H1 (cell line): Measurements from ENCODE around the gene FAM186B. TPM values are rescaled to one million over a fixed set of nuclear protein-coding genes. Genes with fewer than 3 reads are reported as not detected.
A peak's percentile ranks its signal among the peaks of the same experiment; 100 is the strongest.

ENCODE experiments used
- CTCF ChIA-PET: fragments of 300-600 bp; sonication (Branson Sonifier 250); formaldehyde crosslinking; loops from one replicate; lab custom pipeline; 2021; ENCODE audit not compliant: partially characterized antibody; lab: Charles Lee
- POLR2A ChIA-PET: fragments of 300-600 bp; sonication (Branson Sonifier 250); formaldehyde crosslinking; loops from one replicate; lab custom pipeline; 2021; ENCODE audit warnings: inconsistent platforms; ENCODE audit not compliant: partially characterized antibody; lab: Charles Lee
- DNase-seq, 2 experiments: peaks; one replicate each; pipeline versions ENCODE4 v3.0.0 to v3.0.0-alpha.2; 2010 to 2022; ENCODE audit warnings: low spot score in 2 of 2, low read depth in 1 of 2, mixed read lengths in 1 of 2
- FAIRE-seq: peaks from 2 replicates; lab custom pipeline; 2011; peaks lifted over from hg19 to GRCh38; lab: Jason Lieb, UNC
- H2AFZ ChIP-seq: 2 replicates; pipeline ENCODE4 v1.8.1; 2012; ENCODE audit warnings: low read length, inconsistent platforms
- H2AK5ac ChIP-seq: 2 replicates; pipeline ENCODE4 v1.6.1; 2013; ENCODE audit warnings: low read depth, low read length
- H2BK120ac ChIP-seq: replicated peaks from 2 replicates; pipeline ENCODE3; 2013; ENCODE audit warnings: low read depth, low read length, inconsistent platforms
- H2BK12ac ChIP-seq: 2 replicates; pipeline ENCODE4 v1.6.1; 2013; ENCODE audit warnings: low read depth, low read length
- H2BK15ac ChIP-seq: 2 replicates; pipeline ENCODE4 v1.6.1; 2013; ENCODE audit warnings: low read length
- H2BK20ac ChIP-seq: 2 replicates; pipeline ENCODE4 v1.6.1; 2013; ENCODE audit warnings: low read length
- H2BK5ac ChIP-seq: 2 replicates; pipeline ENCODE4 v1.6.1; 2013; ENCODE audit warnings: low read depth, low read length
- H3K14ac ChIP-seq: 2 replicates; pipeline ENCODE4 v1.6.1; 2013; ENCODE audit warnings: inconsistent platforms; ENCODE audit not compliant: insufficient read length
- H3K18ac ChIP-seq: 2 replicates; pipeline ENCODE4 v1.6.1; 2013; ENCODE audit warnings: low read length; ENCODE audit errors: extremely low read depth
- H3K23ac ChIP-seq: 2 replicates; pipeline ENCODE4 v1.6.1; 2013; ENCODE audit warnings: inconsistent platforms; ENCODE audit not compliant: insufficient read length
- H3K23me2 ChIP-seq: 2 replicates; pipeline ENCODE4 v1.6.1; 2013; ENCODE audit warnings: low read depth, low read length
- H3K27ac ChIP-seq: 2 replicates; pipeline ENCODE4 v1.6.1; 2011; ENCODE audit warnings: low read depth, low read length, inconsistent platforms
- H3K27me3 ChIP-seq, 4 experiments: replicated peaks in 1 of 4; 1 replicate in 1 of 4; 2 replicates in 3 of 4; pipeline versions ENCODE4 v1.6.1 to v1.8.1; 2011 to 2013; ENCODE audit warnings: low read length in 3 of 4, mild to moderate bottlenecking in 3 of 4, inconsistent platforms in 2 of 4, mixed read lengths in 2 of 4, moderate library complexity in 1 of 4; ENCODE audit not compliant: control insufficient read depth in 3 of 4, insufficient read depth in 3 of 4; ENCODE audit errors: extremely low read depth in 1 of 4
- H3K36me3 ChIP-seq, 4 experiments: 2 replicates each; pipeline versions ENCODE4 v1.6.1 to v1.8.1; 2011 to 2013; ENCODE audit warnings: mild to moderate bottlenecking in 4 of 4, low read length in 3 of 4, moderate library complexity in 2 of 4, control low read depth in 1 of 4, inconsistent platforms in 1 of 4; ENCODE audit not compliant: insufficient read depth in 4 of 4, control insufficient read depth in 2 of 4
- H3K4ac ChIP-seq: replicated peaks from 2 replicates; pipeline ENCODE3; 2013; ENCODE audit warnings: low read length, low read depth, mixed read lengths, inconsistent platforms; ENCODE audit not compliant: insufficient read length
- H3K4me1 ChIP-seq, 4 experiments: replicated peaks in 1 of 4; 1 replicate in 1 of 4; 2 replicates in 3 of 4; pipeline versions ENCODE4 v1.6.1 to v1.8.1; 2011 to 2013; ENCODE audit warnings: low read length in 3 of 4, inconsistent platforms in 2 of 4, mixed read lengths in 1 of 4; ENCODE audit not compliant: insufficient read depth in 4 of 4, control insufficient read depth in 3 of 4
- H3K4me2 ChIP-seq, 2 experiments: 2 replicates each; pipeline versions ENCODE4 v1.6.1 to v1.8.1; 2011 to 2013; ENCODE audit warnings: low read depth in 2 of 2, low read length in 2 of 2, control low read depth in 1 of 2, inconsistent platforms in 1 of 2, mild to moderate bottlenecking in 1 of 2; ENCODE audit not compliant: insufficient read depth in 1 of 2
- H3K4me3 ChIP-seq, 4 experiments: fragments of 200-600, 300-600 bp in 1 of 4; sonication (generic), shearing (Covaris generic), sonication (Bioruptor Twin) in 1 of 4; 2 replicates each; pipeline versions ENCODE4 v1.5.1 to v1.8.1; 2011 to 2016; ENCODE audit warnings: low read length in 4 of 4, low read depth in 3 of 4, control low read depth in 2 of 4, inconsistent platforms in 2 of 4, mild to moderate bottlenecking in 2 of 4, mixed read lengths in 1 of 4, moderate library complexity in 1 of 4; ENCODE audit not compliant: insufficient read depth in 2 of 4; ENCODE audit errors: extremely low read depth in 1 of 4
- H3K56ac ChIP-seq: replicated peaks from 2 replicates; pipeline ENCODE3; 2013; ENCODE audit warnings: low read depth, mild to moderate bottlenecking, mixed read lengths, low read length, inconsistent platforms; ENCODE audit not compliant: insufficient read length
- H3K79me1 ChIP-seq: 2 replicates; pipeline ENCODE4 v1.6.1; 2013; ENCODE audit warnings: low read depth, low read length, control low read depth
- H3K79me2 ChIP-seq, 2 experiments: 2 replicates each; pipeline versions ENCODE4 v1.6.1 to v1.8.1; 2012 to 2013; ENCODE audit warnings: low read length in 2 of 2, mild to moderate bottlenecking in 2 of 2, inconsistent platforms in 1 of 2; ENCODE audit not compliant: insufficient read depth in 2 of 2, control insufficient read depth in 1 of 2
- H3K9ac ChIP-seq, 4 experiments: replicated peaks in 1 of 4; 1 replicate in 1 of 4; 2 replicates in 3 of 4; pipeline versions ENCODE4 v1.6.1 to v1.8.1; 2011 to 2013; ENCODE audit warnings: low read depth in 3 of 4, low read length in 3 of 4, control low read depth in 2 of 4, mild to moderate bottlenecking in 2 of 4, moderate library complexity in 2 of 4, inconsistent platforms in 1 of 4; ENCODE audit errors: extremely low read depth in 1 of 4
- H3K9me3 ChIP-seq, 2 experiments: 2 replicates each; pipeline versions ENCODE4 v1.6.1 to v1.8.1; 2012 to 2013; ENCODE audit warnings: mild to moderate bottlenecking in 2 of 2, moderate library complexity in 2 of 2, control low read depth in 1 of 2, inconsistent platforms in 1 of 2, low read depth in 1 of 2, low read length in 1 of 2, mixed read lengths in 1 of 2; ENCODE audit not compliant: insufficient read depth in 2 of 2
- H4K20me1 ChIP-seq, 2 experiments: replicated peaks in 1 of 2; 2 replicates each; pipeline versions ENCODE3 to v1.8.1; 2011 to 2013; ENCODE audit warnings: inconsistent platforms in 2 of 2, low read length in 2 of 2, mild to moderate bottlenecking in 1 of 2; ENCODE audit not compliant: insufficient read depth in 2 of 2, control insufficient read depth in 1 of 2
- H4K5ac ChIP-seq: 2 replicates; pipeline ENCODE4 v1.6.1; 2013; ENCODE audit warnings: low read length, low read depth, mixed read lengths, inconsistent platforms; ENCODE audit not compliant: insufficient read length
- H4K8ac ChIP-seq: 2 replicates; pipeline ENCODE4 v1.8.0; 2013; ENCODE audit warnings: mild to moderate bottlenecking, moderate library complexity, low read length, inconsistent platforms; ENCODE audit not compliant: insufficient read depth; ENCODE audit errors: extremely low read depth
- H4K91ac ChIP-seq: replicated peaks from 2 replicates; pipeline ENCODE3; 2013; ENCODE audit warnings: low read length, mixed read lengths, inconsistent platforms; ENCODE audit not compliant: insufficient read length
- ATF3 ChIP-seq: IDR thresholded peaks from 2 replicates; pipeline ENCODE4 v1.6.1; 2011; ENCODE audit warnings: low read depth, mild to moderate bottlenecking, low read length; ENCODE audit not compliant: insufficient read depth
- BRCA1 ChIP-seq: IDR thresholded peaks from 2 replicates; pipeline ENCODE4 v1.6.1; 2012; ENCODE audit warnings: low read depth, low read length, improper control_type of control experiment
- CBX5 ChIP-seq: fragments of 300-800, 300-1000 bp; sonication (generic); IDR thresholded peaks from 2 replicates; pipeline ENCODE4 v1.7.1; 2016; ENCODE audit warnings: antibody characterized with exemption, low read length, low read depth
- CTBP2 ChIP-seq: IDR thresholded peaks from 2 replicates; pipeline ENCODE4 v1.7.0; 2011; ENCODE audit warnings: borderline replicate concordance, mild to moderate bottlenecking, moderate library complexity, mixed read lengths, low read length; ENCODE audit not compliant: insufficient read depth, insufficient read length
- JUN ChIP-seq: IDR thresholded peaks from 2 replicates; pipeline ENCODE4 v1.6.1; 2011; ENCODE audit warnings: low read depth, mild to moderate bottlenecking, improper control_type of control experiment, low read length
- SIRT6 ChIP-seq: IDR thresholded peaks from one replicate; pipeline ENCODE4 v1.7.1; 2012; ENCODE audit warnings: low read length, inconsistent platforms
- WGBS, 2 experiments: shearing (Covaris generic) in 1 of 2; methylation state at CpG; one replicate each; pipeline versions ENCODE4 v1.1.6 to v1.1.7; 2013 to 2015; ENCODE audit warnings: low lambda C conversion rate in 2 of 2, mixed read lengths in 2 of 2, inconsistent platforms in 1 of 2, low coverage in 1 of 2, missing lambda C conversion rate in 1 of 2; ENCODE audit not compliant: insufficient replicate concordance in 2 of 2, insufficient coverage in 1 of 2, insufficient read length in 1 of 2; ENCODE audit errors: extremely low coverage in 1 of 2, missing lambda C conversion rate in 1 of 2; 5-methylcytosine and 5-hydroxymethylcytosine counted together
- polyA plus RNA-seq, 7 experiments: library from polyadenylated mRNA; depleted of rRNA in 3 of 7; stranded (reverse) in 5 of 7; unstranded in 2 of 7; fragments of >200 nt in 5 of 7; fragments of 200-250 nt in 2 of 7; gene quantifications; 1 replicate in 5 of 7; 2 replicates in 1 of 7; 4 replicates in 1 of 7; pipeline versions ENCODE4 v1.2.1 to v1.2.3, GENCODE V29; 2011 to 2013; ENCODE audit warnings: missing spikeins in 2 of 7, mixed read lengths in 2 of 7
- total RNA-seq: library from RNA; stranded (reverse); fragmentation: NEBNext Ultra II Directional; extraction: Animal tissue kit (Norgen Biotek cat#: 25700); gene quantifications from 2 replicates; pipeline ENCODE4 v1.2.1, GENCODE V29; 2021

FAM186B gene
- total and polyA plus RNA-seq, 2 of the 8 experiments (the other 6 are each of a cell fraction or from before 2014, with no cell fraction given) = 0.12 to 0.73 TPM

- no peaks in the 10 kb centered on the region for H3K27me3 ChIP-seq
- 89% methylated on average over 13 of the region's 13 CpGs; no CpG with 5 or more reads in 1 of the 2 experiments for WGBS, 2 experiments
- no peak overlapping the region for H2AFZ ChIP-seq
- no peak overlapping the region for H3K14ac ChIP-seq
- H4K5ac ChIP-seq = no peak overlapping the region
- H4K91ac ChIP-seq = no peak overlapping the region
- H2BK20ac ChIP-seq = no peak overlapping the region
- H4K8ac ChIP-seq = peak overlapping the region; percentile 79; the same call in 1 of the 2 replicates
- FAIRE-seq (no peak), DNase-seq (no peak)
- H3K4me3 ChIP-seq = peak overlapping the region in 1 of 4 experiments; percentile 92; a peak in 1 of 8 replicates
- no peaks in the 10 kb centered on the region for H3K9me3 ChIP-seq
- no peak overlapping the region; the same call in 1 of the 2 replicates for H2BK12ac ChIP-seq
- 0 out of 2 replicates have a peak overlapping the region, but pooled peaks have one; percentile 15 for H2AK5ac ChIP-seq
- H3K36me3 ChIP-seq = peaks cover 15 to 32% (median 23%) of the 10 kb centered on the region in 4 experiments; a peak in 7 of 8 replicates
- no peak overlapping the region for H3K4ac ChIP-seq
- ChIA-PET POLR2A (interaction anchor here (0.7 to 9.1 kb wide), 11 partner anchors 9 to 548 kb away, joined by 3 to 72 read pairs (median 5); partner anchors contain the start of genes FAM186B and TMBIM6), CTCF (interaction anchor here (1.1 to 7.7 kb wide), 8 partner anchors 8 to 235 kb away, joined by 3 to 115 read pairs (median 6); partner anchors contain the start of gene DNAJC22)
- H3K79me1 ChIP-seq = peaks cover 14% of the 10 kb centered on the region
- peak overlapping the region in 1 of 2 experiments; percentile 72; a peak in 2 of 4 replicates for H3K4me2 ChIP-seq
- no peaks in the 10 kb centered on the region; a peak in 3 of 7 replicates for H3K4me1 ChIP-seq
- H3K56ac ChIP-seq = no peak overlapping the region
- H3K18ac ChIP-seq = no peak overlapping the region
- H3K9ac ChIP-seq = peak overlapping the region in 2 of 4 experiments; percentile 29 to 48; a peak in 4 of 7 replicates
- no peak overlapping the region for H2BK120ac ChIP-seq
- no peak overlapping the region for H3K23ac ChIP-seq
- H4K20me1 ChIP-seq = peaks cover 0 to 10% of the 10 kb centered on the region in 2 experiments
- H3K79me2 ChIP-seq = peaks cover 0 to 30% of the 10 kb centered on the region in 2 experiments; a peak in 2 of 4 replicates
- no peak overlapping the region for H3K27ac ChIP-seq
- peaks cover 6% of the 10 kb centered on the region; the same call in 1 of the 2 replicates for H3K23me2 ChIP-seq
- H2BK5ac ChIP-seq = no peak overlapping the region
- H2BK15ac ChIP-seq = peak overlapping the region; percentile 88; the same call in 1 of the 2 replicates
- TF ChIP-seq SIRT6 (no peak), BRCA1 (no peak), CTBP2 (no peak), JUN (no peak), CBX5 (no peak), ATF3 (no peak)
Measured at GRCh38 chr12:49566361-49566760, 39.1 kb downstream of the FAM186B start.
